GM10266 (cell line): ENCODE measurements around the gene SWT1.

Source experiments
- DNase-seq: peaks from one replicate; pipeline ENCODE4 v3.0.0; 2012; ENCODE audit errors: extremely low spot score
- TF ChIP-seq, protein P1 (sequence below): IDR thresholded peaks from 2 replicates; pipeline ENCODE4 v1.5.1; 2012; ENCODE audit warnings: mild to moderate bottlenecking, low read depth; ENCODE audit not compliant: control insufficient read depth, insufficient read depth; ENCODE audit errors: missing control alignments

Gene SWT1

DNA sequence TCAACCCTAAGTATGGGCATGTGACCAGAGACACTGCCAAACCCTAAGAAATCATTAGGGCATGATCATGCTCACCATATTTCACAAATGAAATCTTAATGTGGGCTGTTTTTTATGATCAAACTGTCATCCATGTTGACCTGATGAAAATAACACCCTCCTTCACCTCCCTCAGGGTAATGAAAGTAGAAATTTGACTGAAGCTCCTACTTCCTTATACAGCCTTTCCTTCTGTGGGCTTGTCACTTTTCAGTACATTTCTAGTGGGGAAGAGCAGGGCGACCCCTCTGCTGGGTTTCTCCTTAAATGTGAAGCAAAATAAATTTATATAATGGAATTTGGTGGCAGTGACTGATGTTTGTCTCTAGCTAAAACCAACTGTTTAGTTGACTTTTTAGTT, 134.2 kb downstream of the SWT1 start:
- DNase-seq, result no peak
- TF ChIP-seq, protein P1, sequence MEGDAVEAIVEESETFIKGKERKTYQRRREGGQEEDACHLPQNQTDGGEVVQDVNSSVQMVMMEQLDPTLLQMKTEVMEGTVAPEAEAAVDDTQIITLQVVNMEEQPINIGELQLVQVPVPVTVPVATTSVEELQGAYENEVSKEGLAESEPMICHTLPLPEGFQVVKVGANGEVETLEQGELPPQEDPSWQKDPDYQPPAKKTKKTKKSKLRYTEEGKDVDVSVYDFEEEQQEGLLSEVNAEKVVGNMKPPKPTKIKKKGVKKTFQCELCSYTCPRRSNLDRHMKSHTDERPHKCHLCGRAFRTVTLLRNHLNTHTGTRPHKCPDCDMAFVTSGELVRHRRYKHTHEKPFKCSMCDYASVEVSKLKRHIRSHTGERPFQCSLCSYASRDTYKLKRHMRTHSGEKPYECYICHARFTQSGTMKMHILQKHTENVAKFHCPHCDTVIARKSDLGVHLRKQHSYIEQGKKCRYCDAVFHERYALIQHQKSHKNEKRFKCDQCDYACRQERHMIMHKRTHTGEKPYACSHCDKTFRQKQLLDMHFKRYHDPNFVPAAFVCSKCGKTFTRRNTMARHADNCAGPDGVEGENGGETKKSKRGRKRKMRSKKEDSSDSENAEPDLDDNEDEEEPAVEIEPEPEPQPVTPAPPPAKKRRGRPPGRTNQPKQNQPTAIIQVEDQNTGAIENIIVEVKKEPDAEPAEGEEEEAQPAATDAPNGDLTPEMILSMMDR, result no peak

GRCh38 chr1:185291652-185292051, 134.7 kb downstream of the SWT1 start:
- DNase-seq, result no peak
- TF ChIP-seq, protein P1, result no peak

DNA sequence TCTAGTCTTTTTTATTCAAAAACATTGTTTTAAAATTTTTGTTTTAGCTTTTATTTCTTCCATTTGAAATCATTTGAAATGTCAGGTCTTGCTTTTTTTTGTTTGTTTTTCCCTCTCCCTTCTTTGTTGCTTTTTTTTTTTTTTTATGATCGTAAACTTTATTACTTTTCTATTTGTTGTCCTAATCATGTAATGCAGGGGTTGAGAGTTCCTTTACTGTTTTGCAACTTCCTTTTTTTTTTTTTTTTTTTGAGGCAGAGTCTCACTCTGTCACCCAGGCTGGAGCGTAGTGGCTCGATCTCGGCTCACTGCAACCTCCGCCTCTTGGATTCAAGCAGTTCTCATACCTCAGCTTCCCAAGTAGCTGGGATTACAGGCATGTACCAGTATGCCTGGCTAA, 135.3 kb downstream of the SWT1 start:
- no peak for DNase-seq
- TF ChIP-seq, protein P1, result no peak

- no peak for DNase-seq
- TF ChIP-seq, protein P1, result no peak
Observed at GRCh38 chr1:185293967-185294542, 137.1 kb downstream of the SWT1 start.

DNA sequence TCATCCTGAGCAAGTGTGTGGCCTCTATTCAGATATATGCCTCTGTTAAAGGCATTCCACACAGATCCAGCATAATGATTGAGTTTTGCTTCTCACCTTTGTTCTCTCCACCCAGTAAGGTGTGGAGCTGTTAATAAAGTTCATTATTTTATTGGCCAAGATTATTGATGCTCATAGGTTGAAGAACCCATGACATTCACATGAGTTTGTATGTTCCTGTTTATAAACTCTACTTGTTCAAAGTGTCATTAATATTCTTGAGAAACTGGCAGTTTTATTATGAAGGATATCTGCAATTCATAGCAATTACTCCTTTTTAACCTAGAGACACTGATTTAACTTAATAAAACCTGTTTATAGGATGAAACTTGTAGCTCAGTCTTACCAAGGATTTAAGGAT, 138.1 kb downstream of the SWT1 start:
- TF ChIP-seq, protein P1, result no peak
- no peak for DNase-seq

GRCh38 chr1:185297982-185298381, 141.0 kb downstream of the SWT1 start:
- TF ChIP-seq, protein P1, result no peak
- no peak for DNase-seq

DNA sequence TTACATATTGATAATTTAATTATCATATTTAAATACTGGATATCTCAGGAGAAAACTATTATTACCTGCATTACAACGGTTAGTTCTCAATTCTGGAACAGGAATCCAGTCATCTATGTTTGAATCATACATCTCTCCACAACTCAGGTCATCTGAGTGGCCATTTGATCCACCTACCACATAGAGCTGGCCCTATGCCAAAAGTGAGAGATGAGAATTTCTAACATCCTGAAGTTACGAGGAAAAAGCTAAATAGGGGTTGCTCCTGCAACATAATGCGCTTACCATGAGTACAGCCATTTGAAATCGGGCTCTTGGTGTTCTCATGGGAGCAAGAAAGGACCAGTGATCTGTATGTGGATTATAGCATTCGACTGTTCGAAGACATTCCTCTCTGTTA, 143.2 kb downstream of the SWT1 start:
- no peak for DNase-seq

More for the DNA sequence above, 143.2 kb downstream of the SWT1 start:
- TF ChIP-seq, protein P1, result no peak
